ENCODE data around the gene GFPT2. TPM values are rescaled to one million over a fixed set of nuclear protein-coding genes. Genes with fewer than 3 reads are reported as not detected.
A peak's percentile ranks its signal among the peaks of the same experiment; 100 is the strongest.

GFPT2 gene
- total and polyA plus RNA-seq, 2 of the 4 experiments (the other 2 are of a cell fraction): 20.3 to 20.8 TPM

DNA sequence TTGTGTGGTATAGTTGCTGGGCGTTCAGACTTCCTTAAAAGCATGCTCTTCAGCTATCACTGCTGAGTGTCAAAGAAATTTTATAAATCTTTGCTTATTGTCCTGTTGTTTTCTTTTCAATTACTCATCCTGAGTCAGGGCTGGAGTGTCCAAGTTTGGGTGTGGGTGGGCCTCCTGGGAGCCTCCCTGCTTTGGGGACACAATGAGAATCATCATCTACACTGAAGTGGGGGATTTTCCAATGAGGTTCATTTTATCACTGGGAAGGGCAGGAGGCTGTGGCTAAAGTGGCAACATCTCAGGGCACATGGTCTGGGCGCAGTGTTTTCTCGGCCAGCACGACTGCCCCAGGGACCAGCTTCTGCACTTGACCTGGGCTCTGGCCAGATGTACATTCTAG is 19.5 kb downstream of the GFPT2 start:
- H2AK5ac ChIP-seq (ENCODE audit: low read depth, low read length): peak overlapping the region; percentile 99
- in situ Hi-C loops (cut with MboI; ENCODE audit: low sequenced_read_pairs): no loop called here
- no peak overlapping the region for H3K18ac ChIP-seq (ENCODE audit: low read depth, low read length)
- peak overlapping the region; percentile 34 for H3K4ac ChIP-seq (ENCODE audit: low read depth, low read length)
- peak overlapping the region; percentile 19; the same call in 1 of the 3 replicates for H2BK15ac ChIP-seq (ENCODE audit: low read depth, low read length)
- ChIA-PET CTCF (interaction anchor here (0.6 kb wide), 2 partner anchors 208 to 645 kb away, joined by 3 to 6 read pairs; no protein-coding TSS in a partner anchor), POLR2A (ENCODE audit: unreplicated experiment) (no interaction called here)
- no peaks in the 10 kb centered on the region for H3K9me3 ChIP-seq (ENCODE audit: control insufficient read depth, insufficient read depth, low read length)
- H2AK9ac ChIP-seq (replicated peaks; ENCODE audit: low read depth, low read length, poor library complexity): peak overlapping the region; percentile 60
- H3K27ac ChIP-seq (ENCODE audit: insufficient read depth, low read length): no peak overlapping the region
- H2AFZ ChIP-seq (replicated peaks; ENCODE audit: low read length, poor library complexity): peak overlapping the region; percentile 47
- TF ChIP-seq FOS (IDR thresholded peaks at IDR 0.05; ENCODE audit: low read depth, low read length): peak; percentile 54
- TF ChIP-seq USF2 (IDR thresholded peaks at IDR 0.05; ENCODE audit: low read depth, low read length): no peak
- 0 out of 2 replicates have a peak, but pooled peaks have one; percentile 13 for TF ChIP-seq MAZ (IDR thresholded peaks at IDR 0.05; ENCODE audit: borderline replicate concordance, low read depth, low read length)
- H4K5ac ChIP-seq (ENCODE audit: low read depth, low read length): no peak overlapping the region
- 88% methylated on average over 3 of the region's 4 CpGs; no CpG with 5 or more reads in 1 of the 2 experiments for WGBS, 2 experiments (ENCODE audit: extremely low coverage in 2 of 2, insufficient read length in 1 of 2)
- H3K4me2 ChIP-seq (ENCODE audit: low read depth, low read length): no peak overlapping the region
- H2BK5ac ChIP-seq (ENCODE audit: low read depth, low read length, poor library complexity, severe bottlenecking): no peak overlapping the region
- H2BK120ac ChIP-seq (ENCODE audit: low read depth, low read length): peak overlapping the region; percentile 81
- BruUV-seq (replicated peaks): no TSS peak
- H3K4me1 ChIP-seq (ENCODE audit: control insufficient read depth, insufficient read depth, low read length): peaks cover 18% of the 10 kb centered on the region
- no peak overlapping the region for H3K9ac ChIP-seq (ENCODE audit: low read depth, low read length)
- no peak overlapping the region for H3K56ac ChIP-seq (ENCODE audit: extremely low read depth, insufficient read depth, low read length)
- peak; percentile 76 for DNase-seq
- peak overlapping the region in 1 of 2 experiments; percentile 8; a peak in 1 of 4 replicates for H4K8ac ChIP-seq (ENCODE audit: low read depth in 2 of 2, low read length in 2 of 2)
- H3K9me1 ChIP-seq (ENCODE audit: insufficient read depth, low read length): peaks cover 20% of the 10 kb centered on the region
- intact Hi-C loops (cut with micrococcal nuclease): no loop called here
- H3K4me3 ChIP-seq (ENCODE audit: insufficient read depth, low read depth, low read length): no peak overlapping the region
- no peak for ATAC-seq (ENCODE audit: low read depth)
- peaks cover 0 to 8% of the 10 kb centered on the region in 2 experiments; a peak in 1 of 4 replicates for H3K79me1 ChIP-seq (ENCODE audit: low read depth in 1 of 2, low read length in 2 of 2)
- H4K20me1 ChIP-seq (ENCODE audit: insufficient read depth, low read length): peaks cover 21% of the 10 kb centered on the region
- H4K91ac ChIP-seq (ENCODE audit: insufficient read depth, low read depth, low read length): peak overlapping the region; percentile 77; the same call in 1 of the 2 replicates
- no peaks in the 10 kb centered on the region for H3K27me3 ChIP-seq (ENCODE audit: control insufficient read depth, insufficient read depth, low read length)
- peaks cover 28% of the 10 kb centered on the region for H3K36me3 ChIP-seq (ENCODE audit: control insufficient read depth, insufficient read depth, low read length)
- H2BK20ac ChIP-seq (ENCODE audit: low read depth, low read length): no peak overlapping the region; the same call in 1 of the 2 replicates
- H3K14ac ChIP-seq (replicated peaks; ENCODE audit: low read depth, low read length): peak overlapping the region; percentile 13; the same call in 1 of the 2 replicates
- dilution Hi-C loops (cut with HindIII; ENCODE audit: low sequenced_read_pairs, unreplicated experiment): no loop called here
- H3K23ac ChIP-seq (ENCODE audit: low read depth, low read length): no peak overlapping the region

Data from IMR-90 (cell line).